CD8-positive, alpha-beta memory T cell (primary cell): ENCODE measurements around the gene TMEM271. TPM values are rescaled to one million over a fixed set of nuclear protein-coding genes. Genes with fewer than 3 reads are reported as not detected.

Experiments used
- CTCF ChIA-PET: fragments of 350-600 bp; sonication (Branson Sonifier 250); formaldehyde crosslinking; loops from one replicate; lab custom pipeline; 2021; ENCODE audit warnings: antibody characterized with exemption; lab: Charles Lee
- POLR2A ChIA-PET: fragments of 350-600 bp; sonication (Branson Sonifier 250); formaldehyde crosslinking; loops from one replicate; lab custom pipeline; 2021; ENCODE audit warnings: antibody characterized with exemption; lab: Charles Lee
- DNase-seq, 5 donors: peaks; one replicate each; pipeline versions ENCODE4 v3.0.0 to v3.0.0-alpha.2; 2020 to 2022; ENCODE audit warnings: mixed read lengths in 1 of 5
- H3K27ac ChIP-seq: one replicate; pipeline ENCODE4 v1.7.0; 2013; ENCODE audit warnings: low read depth, mild to moderate bottlenecking, low read length, moderate library complexity
- H3K27me3 ChIP-seq: 2 replicates; pipeline ENCODE4 v1.7.0; 2013; ENCODE audit warnings: low read length, mild to moderate bottlenecking; ENCODE audit not compliant: insufficient read depth, poor library complexity, severe bottlenecking
- H3K36me3 ChIP-seq: 2 replicates; pipeline ENCODE4 v1.7.0; 2013; ENCODE audit warnings: mild to moderate bottlenecking, low read length, moderate library complexity; ENCODE audit not compliant: insufficient read depth
- H3K4me1 ChIP-seq: 2 replicates; pipeline ENCODE4 v1.7.0; 2013; ENCODE audit warnings: mild to moderate bottlenecking, low read length, moderate library complexity; ENCODE audit not compliant: insufficient read depth
- H3K4me3 ChIP-seq: 2 replicates; pipeline ENCODE4 v1.7.0; 2013; ENCODE audit warnings: mild to moderate bottlenecking, low read length
- H3K9me3 ChIP-seq: 2 replicates; pipeline ENCODE4 v1.7.0; 2013; ENCODE audit warnings: mild to moderate bottlenecking, low read length
- H3K27ac Mint-ChIP-seq, 8 donors: one replicate each; pipeline ENCODE4 v1.8.0; 2020 to 2021; ENCODE audit warnings: mixed read lengths in 8 of 8, mild to moderate bottlenecking in 6 of 8, inconsistent platforms in 3 of 8, moderate library complexity in 3 of 8
- H3K27me3 Mint-ChIP-seq, 2 donors: one replicate each; pipeline ENCODE4 v1.8.0; 2020 to 2021; ENCODE audit warnings: mixed read lengths in 2 of 2, mild to moderate bottlenecking in 1 of 2, moderate library complexity in 1 of 2
- H3K36me3 Mint-ChIP-seq, 3 donors: one replicate each; pipeline ENCODE4 v1.8.0; 2020 to 2021; ENCODE audit warnings: mixed read lengths in 3 of 3, inconsistent platforms in 1 of 3, mild to moderate bottlenecking in 1 of 3
- H3K4me1 Mint-ChIP-seq, 3 donors: one replicate each; pipeline ENCODE4 v1.8.0; 2020 to 2021; ENCODE audit warnings: mixed read lengths in 3 of 3, inconsistent platforms in 1 of 3, mild to moderate bottlenecking in 1 of 3
- H3K4me3 Mint-ChIP-seq, 7 donors: one replicate each; pipeline ENCODE4 v1.8.0; 2020 to 2021; ENCODE audit warnings: mixed read lengths in 7 of 7, mild to moderate bottlenecking in 6 of 7, moderate library complexity in 4 of 7, inconsistent platforms in 2 of 7
- H3K9me3 Mint-ChIP-seq, 5 donors: one replicate each; pipeline ENCODE4 v1.8.0; 2020 to 2022; ENCODE audit warnings: mixed read lengths in 5 of 5, mild to moderate bottlenecking in 3 of 5, moderate library complexity in 2 of 5, inconsistent platforms in 1 of 5
- polyA plus RNA-seq: library from polyadenylated mRNA; unstranded; fragments of 300-500 nt; fragmentation: Illumina TruSeq; gene quantifications from one replicate; pipeline ENCODE4 v1.2.3, GENCODE V29; 2021
- total RNA-seq, 2 experiments: library from RNA; stranded (reverse); gene quantifications; one replicate each; pipeline ENCODE4 v1.2.3, GENCODE V29; 2021

Gene TMEM271
- total and polyA plus RNA-seq, 3 experiments from 2014 or later: not detected

DNA sequence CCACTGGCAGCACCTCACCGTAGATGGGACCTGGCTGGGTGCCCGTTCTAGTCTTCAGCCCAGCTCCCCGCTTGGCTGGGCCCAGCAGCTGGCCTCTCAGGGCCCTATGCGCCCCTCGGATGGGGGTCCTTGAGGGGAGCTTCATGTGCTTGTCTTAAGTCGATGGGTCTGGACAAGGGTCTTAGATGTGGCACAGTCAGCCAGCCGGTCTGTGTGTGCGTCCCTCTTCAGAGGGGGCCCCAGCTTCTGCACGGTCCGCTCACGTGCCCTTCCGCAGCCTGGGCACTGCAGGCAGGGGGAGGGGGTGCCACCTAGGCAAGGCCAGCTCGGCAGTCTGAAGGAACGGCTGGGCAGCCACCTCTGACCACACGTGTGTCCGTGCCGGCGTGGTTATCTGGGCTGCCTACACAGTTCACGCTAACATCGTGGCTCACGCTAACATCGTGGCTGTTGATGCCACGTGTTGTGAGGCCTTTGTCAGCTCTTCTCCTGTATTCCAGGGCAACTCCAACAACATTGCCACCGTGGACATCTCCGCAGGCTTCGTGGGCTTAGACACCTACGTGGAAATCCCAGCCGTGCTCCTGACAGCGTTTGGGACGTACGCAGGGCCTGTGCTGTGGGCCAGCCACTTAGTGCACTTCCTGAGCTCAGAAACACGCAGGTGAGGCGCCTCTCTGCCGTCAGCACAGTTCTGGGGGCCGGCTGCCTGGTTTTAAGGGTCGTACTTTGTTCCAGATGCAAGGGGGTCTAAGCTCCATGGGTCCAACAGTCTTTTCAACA lies 42.6 kb downstream of the TMEM271 start:
- H3K27ac Mint-ChIP-seq: peak overlapping the region in 1 of 8 donors; percentile 6
- Histone ChIP-seq H3K4me1 (no peaks in the 10 kb centered on the region), H3K27me3 (no peaks in the 10 kb centered on the region), H3K36me3 (peaks cover 4% of the 10 kb centered on the region), H3K27ac (no peak overlapping the region), H3K9me3 (no peaks in the 10 kb centered on the region), H3K4me3 (no peak overlapping the region)
- ChIA-PET CTCF (no interaction called here), POLR2A (no interaction called here)
- no peaks in the 10 kb centered on the region for H3K27me3 Mint-ChIP-seq
- H3K36me3 Mint-ChIP-seq: peaks cover 31 to 89% (median 32%) of the 10 kb centered on the region in 3 donors
- peaks cover 0 to 2% (median 1%) of the 10 kb centered on the region in 5 donors for H3K9me3 Mint-ChIP-seq
- H3K4me1 Mint-ChIP-seq: peaks cover 0 to 4% (median 0%) of the 10 kb centered on the region in 3 donors
- DNase-seq: no peak
- H3K4me3 Mint-ChIP-seq: no peak overlapping the region

DNA sequence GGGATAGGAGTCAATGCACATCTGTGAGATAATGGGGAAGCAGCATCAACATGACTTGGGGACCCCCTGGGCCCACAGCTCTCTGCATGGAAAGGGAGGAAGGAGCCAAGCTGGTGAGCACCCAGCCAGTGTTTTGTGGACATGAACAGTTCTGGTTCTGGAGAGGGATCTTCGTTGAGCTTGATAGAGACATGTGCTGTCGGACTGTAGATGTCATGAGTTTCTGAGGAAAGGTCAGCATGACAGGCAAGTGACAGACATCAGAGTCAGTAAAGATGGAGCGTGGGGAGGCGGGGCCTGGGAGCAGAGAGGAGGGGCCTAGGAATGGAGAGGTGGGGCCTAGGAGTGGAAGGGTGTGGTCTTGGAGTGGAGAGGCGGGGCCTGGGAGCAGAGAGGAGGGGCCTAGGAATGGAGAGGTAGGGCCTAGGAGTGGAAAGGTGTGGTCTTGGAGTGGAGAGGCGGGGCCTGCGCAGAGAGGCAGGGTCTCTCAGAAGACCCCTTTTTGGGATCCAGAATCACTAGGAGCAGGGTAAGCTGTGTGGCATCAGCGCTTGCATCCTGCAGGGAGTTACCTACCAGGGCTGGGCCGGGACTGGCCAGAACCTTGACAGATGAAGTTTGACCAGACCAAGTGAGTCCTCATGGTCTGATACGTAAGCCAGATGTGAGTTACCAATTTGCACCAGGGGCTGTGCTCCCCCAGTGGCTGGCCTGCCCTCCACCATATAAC lies 43.3 kb downstream of the TMEM271 start:
- POLR2A ChIA-PET: no interaction called here
- no peaks in the 10 kb centered on the region for H3K27me3 Mint-ChIP-seq
- H3K36me3 ChIP-seq: peaks cover 4% of the 10 kb centered on the region
- no peaks in the 10 kb centered on the region for H3K9me3 ChIP-seq
- CTCF ChIA-PET: no interaction called here
- DNase-seq: no peak
- peaks cover 24 to 90% (median 30%) of the 10 kb centered on the region in 3 donors for H3K36me3 Mint-ChIP-seq
- no peak overlapping the region for H3K27ac ChIP-seq
- peaks cover 0 to 4% (median 0%) of the 10 kb centered on the region in 3 donors for H3K4me1 Mint-ChIP-seq
- H3K27me3 ChIP-seq: no peaks in the 10 kb centered on the region
- no peak overlapping the region for H3K4me3 ChIP-seq
- H3K9me3 Mint-ChIP-seq: peaks cover 0 to 1% (median 0%) of the 10 kb centered on the region in 5 donors
- no peaks in the 10 kb centered on the region for H3K4me1 ChIP-seq
- no peak overlapping the region for H3K4me3 Mint-ChIP-seq
- peak overlapping the region in 1 of 8 donors; percentile 39 for H3K27ac Mint-ChIP-seq

DNA sequence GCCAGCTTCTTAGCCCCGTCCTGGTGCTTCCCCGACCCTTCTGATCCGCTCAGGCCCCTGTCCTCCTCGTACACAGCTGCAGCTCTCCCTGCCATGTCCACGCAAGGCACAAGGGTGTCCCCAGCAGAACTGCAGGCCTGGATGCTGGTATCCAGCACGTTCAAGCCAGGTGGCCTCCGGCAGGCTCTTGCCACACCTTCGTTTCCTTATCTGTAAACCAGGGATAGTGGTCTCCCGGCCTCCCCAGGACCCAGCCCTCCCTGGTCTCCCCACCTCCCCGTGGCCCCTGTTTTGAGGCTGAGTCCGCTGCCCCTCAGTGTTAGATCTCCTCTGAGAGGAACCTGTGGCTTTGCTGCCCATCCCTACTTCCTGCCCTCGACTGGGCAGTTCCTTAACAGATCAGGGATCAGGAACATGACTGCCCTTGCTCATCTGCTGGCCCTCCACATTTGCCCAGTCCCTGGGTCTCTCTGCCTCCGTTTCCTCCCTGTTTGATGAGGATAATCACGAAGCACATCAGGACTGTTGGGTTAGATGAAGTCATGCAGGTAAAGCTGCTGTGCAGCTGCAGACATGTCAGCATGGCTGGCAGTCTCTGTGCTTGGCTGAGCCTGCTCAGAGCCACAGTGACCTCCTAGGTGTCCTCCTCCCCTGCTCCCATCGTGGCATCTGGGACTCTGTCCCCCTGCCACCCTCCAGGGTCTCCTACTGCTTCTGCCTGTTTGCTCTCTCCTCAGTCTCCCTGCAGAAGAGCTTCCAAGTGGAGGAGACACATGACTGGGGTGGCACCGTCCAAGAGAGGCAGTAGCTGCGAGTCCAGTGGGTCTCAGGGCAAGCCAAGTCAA lies 44.2 kb downstream of the TMEM271 start:
- Mint-ChIP-seq H3K36me3 (peaks cover 24 to 90% (median 33%) of the 10 kb centered on the region in 3 donors), H3K27me3 (peaks cover 0 to 1% of the 10 kb centered on the region in 2 donors)

DNA sequence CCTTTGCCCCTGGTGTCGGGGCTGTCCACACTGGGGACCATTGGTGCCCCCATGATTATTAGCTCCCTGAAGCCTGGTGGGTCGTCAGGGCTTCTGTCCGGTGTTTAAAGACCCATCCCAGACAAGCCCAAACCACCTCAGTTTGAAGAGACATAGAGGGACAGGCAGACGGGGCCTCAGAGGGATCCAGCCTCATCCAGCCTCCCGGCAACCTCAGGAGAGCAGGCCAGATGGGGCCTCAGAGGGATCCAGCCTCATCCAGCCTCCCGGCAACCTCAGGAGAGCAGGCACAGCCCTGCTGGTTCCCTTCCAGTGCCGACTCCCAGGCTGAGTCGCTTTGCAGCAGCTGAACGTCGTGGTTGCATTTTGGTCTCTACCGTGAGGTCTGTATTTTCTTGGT lies 45.0 kb downstream of the TMEM271 start:
- POLR2A ChIA-PET: no interaction called here
- H3K4me3 ChIP-seq: no peak overlapping the region
- peaks cover 24 to 88% (median 29%) of the 10 kb centered on the region in 3 donors for H3K36me3 Mint-ChIP-seq
- CTCF ChIA-PET: no interaction called here
- H3K27me3 Mint-ChIP-seq: peaks cover 0 to 1% of the 10 kb centered on the region in 2 donors
- peaks cover 0 to 1% (median 0%) of the 10 kb centered on the region in 5 donors for H3K9me3 Mint-ChIP-seq
- H3K27ac ChIP-seq: no peak overlapping the region
- no peak overlapping the region for H3K27ac Mint-ChIP-seq
- H3K4me3 Mint-ChIP-seq: no peak overlapping the region
- H3K4me1 Mint-ChIP-seq: peaks cover 0 to 4% (median 0%) of the 10 kb centered on the region in 3 donors
- no peak for DNase-seq
- peaks cover 4% of the 10 kb centered on the region for H3K36me3 ChIP-seq
- H3K4me1 ChIP-seq: no peaks in the 10 kb centered on the region
- H3K27me3 ChIP-seq: no peaks in the 10 kb centered on the region
- H3K9me3 ChIP-seq: no peaks in the 10 kb centered on the region

More for the DNA sequence above, 44.2 kb downstream of the TMEM271 start:
- Mint-ChIP-seq H3K27ac (no peak overlapping the region), H3K9me3 (peaks cover 0 to 1% (median 0%) of the 10 kb centered on the region in 5 donors), H3K4me1 (peaks cover 0 to 4% (median 0%) of the 10 kb centered on the region in 3 donors), H3K4me3 (no peak overlapping the region)
- Histone ChIP-seq H3K4me1 (no peaks in the 10 kb centered on the region), H3K36me3 (peaks cover 4% of the 10 kb centered on the region), H3K27ac (no peak overlapping the region), H3K4me3 (no peak overlapping the region), H3K9me3 (no peaks in the 10 kb centered on the region), H3K27me3 (no peaks in the 10 kb centered on the region)
- ChIA-PET CTCF (no interaction called here), POLR2A (no interaction called here)
- DNase-seq: no peak

DNA sequence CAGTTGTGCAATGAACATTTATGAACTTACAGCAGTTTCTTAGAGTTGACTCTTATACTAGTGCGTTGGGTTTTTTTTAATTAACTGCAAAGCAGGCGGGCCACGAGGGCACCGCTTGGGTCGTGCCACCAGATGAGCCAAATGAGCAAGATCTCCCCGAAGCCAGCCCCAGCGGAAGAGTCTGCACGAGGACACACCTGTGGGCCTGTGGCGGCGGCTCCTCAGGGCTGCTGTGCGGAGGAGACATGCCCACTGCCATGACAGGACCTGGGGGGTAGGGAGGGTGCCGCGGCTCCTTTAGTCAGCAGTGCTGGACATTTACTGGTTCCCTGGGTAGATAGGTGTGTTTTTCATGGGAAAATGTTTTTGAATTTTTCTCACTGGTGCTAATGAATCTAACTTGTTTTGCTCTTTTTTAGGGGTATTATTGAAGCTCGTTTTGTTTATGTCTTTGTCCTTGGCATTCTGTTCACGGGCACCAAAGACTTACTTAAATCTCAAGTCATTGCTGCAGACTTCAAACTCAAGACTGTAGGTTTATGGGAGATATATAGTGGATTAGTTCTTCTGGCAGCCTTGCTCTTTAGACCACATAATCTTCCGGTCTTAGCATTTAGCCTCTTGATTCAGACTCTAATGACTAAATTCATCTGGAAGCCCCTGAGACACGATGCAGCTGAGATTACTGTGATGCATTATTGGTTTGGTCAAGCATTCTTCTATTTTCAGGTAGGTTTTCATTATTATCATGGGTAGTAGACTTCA lies 45.9 kb downstream of the TMEM271 start:
- H3K27me3 Mint-ChIP-seq: peaks cover 0 to 1% of the 10 kb centered on the region in 2 donors
- Histone ChIP-seq H3K9me3 (no peaks in the 10 kb centered on the region), H3K4me3 (no peak overlapping the region), H3K4me1 (no peaks in the 10 kb centered on the region), H3K27me3 (no peaks in the 10 kb centered on the region), H3K36me3 (peaks cover 4% of the 10 kb centered on the region), H3K27ac (no peak overlapping the region)
- peaks cover 0 to 4% (median 0%) of the 10 kb centered on the region in 3 donors for H3K4me1 Mint-ChIP-seq
- peaks cover 27 to 90% (median 32%) of the 10 kb centered on the region in 3 donors for H3K36me3 Mint-ChIP-seq
- peaks cover 0 to 1% (median 0%) of the 10 kb centered on the region in 5 donors for H3K9me3 Mint-ChIP-seq
- H3K27ac Mint-ChIP-seq: no peak overlapping the region
- no peak for DNase-seq
- POLR2A ChIA-PET: no interaction called here
- CTCF ChIA-PET: no interaction called here
- no peak overlapping the region for H3K4me3 Mint-ChIP-seq

DNA sequence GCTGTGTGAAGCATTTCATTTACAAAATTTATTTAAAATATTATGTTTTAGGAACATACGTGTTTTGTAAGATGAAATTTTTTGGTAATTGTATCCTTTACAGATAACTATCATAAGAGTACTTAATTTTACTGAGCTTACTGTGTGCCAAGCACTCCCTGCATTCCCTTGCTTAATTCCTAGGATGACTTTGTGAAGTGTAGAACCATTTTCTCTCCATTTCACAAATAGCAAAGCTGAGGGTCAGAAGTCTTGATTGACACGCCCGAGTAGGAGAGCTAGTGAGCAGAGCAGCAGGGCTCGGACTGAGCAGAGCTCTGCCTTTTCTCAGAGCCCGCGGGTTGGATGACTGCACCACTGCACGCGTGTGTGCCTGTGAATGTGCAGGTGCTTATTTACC lies 46.5 kb downstream of the TMEM271 start:
- no peak overlapping the region for H3K4me3 Mint-ChIP-seq
- H3K4me1 ChIP-seq: no peaks in the 10 kb centered on the region
- H3K27ac Mint-ChIP-seq: no peak overlapping the region
- POLR2A ChIA-PET: no interaction called here
- DNase-seq: no peak
- no peak overlapping the region for H3K27ac ChIP-seq
- CTCF ChIA-PET: no interaction called here
- peaks cover 1% of the 10 kb centered on the region for H3K36me3 ChIP-seq
- peaks cover 0 to 1% (median 0%) of the 10 kb centered on the region in 5 donors for H3K9me3 Mint-ChIP-seq
- no peaks in the 10 kb centered on the region for H3K9me3 ChIP-seq
- peaks cover 25 to 90% (median 35%) of the 10 kb centered on the region in 3 donors for H3K36me3 Mint-ChIP-seq
- no peak overlapping the region for H3K4me3 ChIP-seq
- H3K27me3 Mint-ChIP-seq: peaks cover 0 to 1% of the 10 kb centered on the region in 2 donors
- H3K4me1 Mint-ChIP-seq: peaks cover 0 to 4% (median 0%) of the 10 kb centered on the region in 3 donors
- H3K27me3 ChIP-seq: no peaks in the 10 kb centered on the region

DNA sequence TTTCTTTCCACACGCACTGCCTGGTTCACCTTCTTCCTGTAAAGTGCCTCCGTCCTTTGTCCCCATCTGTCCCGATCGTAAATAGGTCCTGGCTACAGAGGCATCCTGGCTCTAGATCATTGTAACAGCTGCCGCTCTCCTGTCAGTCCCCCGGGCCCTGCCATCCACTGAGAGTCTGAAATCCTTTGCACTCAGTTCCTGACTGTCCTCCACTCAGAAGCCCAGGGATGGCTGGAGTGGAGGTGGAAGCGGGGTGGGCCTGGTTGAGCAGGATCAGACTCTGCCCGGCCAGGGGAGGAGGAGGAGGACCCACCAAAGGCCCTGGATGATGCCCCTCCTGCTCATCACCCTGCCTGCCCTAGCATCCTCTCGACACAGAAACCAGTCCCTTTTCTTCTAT lies 47.3 kb downstream of the TMEM271 start:
- Mint-ChIP-seq H3K27me3 (peaks cover 0 to 1% of the 10 kb centered on the region in 2 donors), H3K9me3 (peaks cover 0 to 1% (median 0%) of the 10 kb centered on the region in 5 donors), H3K27ac (no peak overlapping the region), H3K36me3 (peaks cover 25 to 91% (median 37%) of the 10 kb centered on the region in 3 donors), H3K4me3 (no peak overlapping the region), H3K4me1 (peaks cover 0 to 4% (median 0%) of the 10 kb centered on the region in 3 donors)
- no peak for DNase-seq
- ChIA-PET CTCF (no interaction called here), POLR2A (no interaction called here)
- Histone ChIP-seq H3K9me3 (no peaks in the 10 kb centered on the region), H3K4me3 (no peak overlapping the region), H3K4me1 (no peaks in the 10 kb centered on the region), H3K36me3 (no peaks in the 10 kb centered on the region), H3K27ac (no peak overlapping the region), H3K27me3 (no peaks in the 10 kb centered on the region)
